Stomach (tissue), 9 donors: ENCODE results near the gene ST8SIA1. TPM values are rescaled to one million over a fixed set of nuclear protein-coding genes. Genes with fewer than 3 reads are reported as not detected.

ENCODE experiments used
- DNase-seq, 2 donors: peaks; one replicate each; pipeline versions ENCODE4 v3.0.0 to v3.0.0-alpha.2; 2013 to 2019
- H3K27ac ChIP-seq, 5 donors: fragments of 200-600 bp in 4 of 5; sonication (generic) in 4 of 5; one replicate each; pipeline ENCODE4 v1.5.1; 2013 to 2019; ENCODE audit warnings: mild to moderate bottlenecking in 1 of 5, moderate library complexity in 1 of 5
- H3K27me3 ChIP-seq, 3 donors: fragments of 200-600 bp; sonication (generic); one replicate each; pipeline ENCODE4 v1.5.1; 2017 to 2019; ENCODE audit warnings: mixed run types in 1 of 3
- H3K36me3 ChIP-seq, 4 donors: fragments of 200-600 bp; sonication (generic); 1 replicate in 3 of 4; 2 replicates in 1 of 4; pipeline ENCODE4 v1.5.1; 2016 to 2019
- H3K4me1 ChIP-seq, 4 donors: fragments of 200-600 bp; sonication (generic); one replicate each; pipeline ENCODE4 v1.5.1; 2016 to 2019
- H3K4me3 ChIP-seq, 4 donors: fragments of 200-600 bp; sonication (generic) in 3 of 4; one replicate each; pipeline ENCODE4 v1.5.1; 2016 to 2019; ENCODE audit warnings: mild to moderate bottlenecking in 1 of 4
- H3K9me3 ChIP-seq, 4 donors: fragments of 200-600 bp; sonication (generic); one replicate each; pipeline ENCODE4 v1.5.1; 2016 to 2019
- CTCF ChIP-seq, 7 experiments: fragments of 450-650 bp in 4 of 7; fragments of 200-600 bp in 3 of 7; sonication (generic) in 3 of 7; IDR thresholded peaks; one replicate each; pipeline ENCODE4 v1.5.1; 2016 to 2019; ENCODE audit warnings: antibody characterized with exemption in 7 of 7, control low read depth in 2 of 7, mild to moderate bottlenecking in 1 of 7
- EP300 ChIP-seq: sonication (generic); formaldehyde crosslinking; IDR thresholded peaks from one replicate; pipeline ENCODE4 v1.6.1; 2017; ENCODE audit warnings: antibody characterized with exemption
- POLR2A ChIP-seq, 4 donors: fragments of 450-650 bp; IDR thresholded peaks; one replicate each; pipeline ENCODE4 v1.6.1; 2016; ENCODE audit warnings: antibody characterized with exemption in 4 of 4, control low read depth in 2 of 4, mild to moderate bottlenecking in 1 of 4, moderate library complexity in 1 of 4
- POLR2AphosphoS5 ChIP-seq, 3 donors: sonication (generic); formaldehyde crosslinking; IDR thresholded peaks; one replicate each; pipeline ENCODE4 v1.6.1; 2016; ENCODE audit warnings: antibody characterized with exemption in 3 of 3
- WGBS, 5 donors: extraction: QIAGEN DNeasy Blood & Tissue Kit in 3 of 5; methylation state at CpG; one replicate each; pipeline versions ENCODE4 v1.1.5 to v1.1.7; 2013 to 2018; 5-methylcytosine and 5-hydroxymethylcytosine counted together
- intact Hi-C: fragments of 100-400 bp; cut with DNase I; formaldehyde crosslinking; loops from one replicate; pipeline ENCODE4 v1.15.1; 2023; ENCODE audit warnings: low total_unique reads
- polyA plus RNA-seq, 3 donors: library from polyadenylated mRNA; stranded (reverse); fragments of 200-250 nt; gene quantifications; one replicate each; pipeline ENCODE4 v1.2.3, GENCODE V29; 2013
- total RNA-seq, 5 donors: library from RNA; depleted of rRNA; stranded (reverse); fragments of >200 nt; gene quantifications; one replicate each; pipeline versions ENCODE4 v1.1.0 to v1.2.3, GENCODE V29; 2014 to 2016
- donor health status: healthy with polysubstance abuse.
- donor health status: Bipolar disorder and iron deficiency.
- donor health status: healthy.

Gene ST8SIA1
- total and polyA plus RNA-seq, 8 donors = 0.29 to 5.0 (median 2.2) TPM

- Histone ChIP-seq H3K36me3 (no peaks in the 10 kb centered on the region), H3K4me1 (peaks cover 0 to 14% (median 8%) of the 10 kb centered on the region in 4 donors), H3K4me3 (no peak overlapping the region), H3K27me3 (no peaks in the 10 kb centered on the region), H3K9me3 (no peaks in the 10 kb centered on the region), H3K27ac (no peak overlapping the region)
- DNase-seq = no peak
- WGBS, 5 donors = 71 to 74% (median 72%) methylated on average over 11 of the region's 11 CpGs
- TF ChIP-seq EP300 (no peak), CTCF (IDR thresholded peaks at IDR 0.05) (no peak), POLR2AphosphoS5 (IDR thresholded peaks at IDR 0.05) (no peak), POLR2A (IDR thresholded peaks at IDR 0.05) (no peak)
- intact Hi-C loops = no loop called here
These were observed 62.0 kb downstream of the ST8SIA1 start for GRCh38 chr12:22272335-22273151.

- Histone ChIP-seq H3K4me3 (no peak overlapping the region), H3K27me3 (no peaks in the 10 kb centered on the region), H3K4me1 (peaks cover 0 to 14% (median 2%) of the 10 kb centered on the region in 4 donors), H3K27ac (no peak overlapping the region), H3K36me3 (no peaks in the 10 kb centered on the region), H3K9me3 (no peaks in the 10 kb centered on the region)
- intact Hi-C loops = no loop called here
- TF ChIP-seq POLR2A (IDR thresholded peaks at IDR 0.05) (no peak), CTCF (IDR thresholded peaks at IDR 0.05) (no peak), EP300 (no peak), POLR2AphosphoS5 (IDR thresholded peaks at IDR 0.05) (no peak)
- DNase-seq = no peak
- WGBS, 5 donors = 74 to 91% (median 78%) methylated on average over 2 of the region's 2 CpGs
These were observed 63.5 kb downstream of the ST8SIA1 start for GRCh38 chr12:22271023-22271422.

GRCh38 chr12:22268973-22269372 lies 65.5 kb downstream of the ST8SIA1 start:
- Histone ChIP-seq H3K4me1 (peaks cover 0 to 5% (median 0%) of the 10 kb centered on the region in 4 donors), H3K27ac (no peak overlapping the region), H3K27me3 (no peaks in the 10 kb centered on the region), H3K36me3 (no peaks in the 10 kb centered on the region), H3K9me3 (no peaks in the 10 kb centered on the region), H3K4me3 (no peak overlapping the region)
- intact Hi-C loops = no loop called here
- DNase-seq = no peak
- TF ChIP-seq POLR2AphosphoS5 (IDR thresholded peaks at IDR 0.05) = no peak
- TF ChIP-seq POLR2A (IDR thresholded peaks at IDR 0.05) = no peak
- TF ChIP-seq CTCF (IDR thresholded peaks at IDR 0.05) = no peak
- TF ChIP-seq EP300 = no peak

GRCh38 chr12:22268406-22268805 lies 66.1 kb downstream of the ST8SIA1 start:
- peaks cover 0 to 5% (median 0%) of the 10 kb centered on the region in 4 donors for H3K4me1 ChIP-seq
- H3K27me3 ChIP-seq = no peaks in the 10 kb centered on the region
- no peak overlapping the region for H3K4me3 ChIP-seq
- H3K27ac ChIP-seq = no peak overlapping the region
- H3K36me3 ChIP-seq = no peaks in the 10 kb centered on the region
- 62 to 71% (median 69%) methylated on average over 8 of the region's 8 CpGs for WGBS, 5 donors
- H3K9me3 ChIP-seq = no peaks in the 10 kb centered on the region
- TF ChIP-seq EP300 = no peak
- no peak for TF ChIP-seq POLR2A (IDR thresholded peaks at IDR 0.05)
- no peak for TF ChIP-seq CTCF (IDR thresholded peaks at IDR 0.05)
- TF ChIP-seq POLR2AphosphoS5 (IDR thresholded peaks at IDR 0.05) = no peak
- DNase-seq = no peak
- intact Hi-C loops = no loop called here
